Peyer's patch (tissue), 4 donors: ENCODE measurements around the gene TMEM63B. TPM values are rescaled to one million over a fixed set of nuclear protein-coding genes. Genes with fewer than 3 reads are reported as not detected.
A peak's percentile ranks its signal among the peaks of the same experiment; 100 is the strongest.

Experiments used
- DNase-seq, 3 donors: peaks; one replicate each; pipeline ENCODE4 v3.0.0-alpha.2; 2017 to 2019
- H3K27ac ChIP-seq, 4 donors: fragments of 200-600 bp; sonication (generic); one replicate each; pipeline ENCODE4 v1.5.1; 2016 to 2019
- H3K27me3 ChIP-seq, 2 donors: fragments of 200-600 bp; sonication (generic); one replicate each; pipeline ENCODE4 v1.5.1; 2019
- H3K36me3 ChIP-seq, 3 donors: fragments of 200-600 bp; sonication (generic); one replicate each; pipeline ENCODE4 v1.5.1; 2016 to 2019
- H3K4me1 ChIP-seq, 4 donors: fragments of 200-600 bp; sonication (generic); one replicate each; pipeline ENCODE4 v1.5.1; 2016 to 2019
- H3K4me3 ChIP-seq, 4 donors: fragments of 200-600 bp; sonication (generic); 1 replicate in 3 of 4; 2 replicates in 1 of 4; pipeline ENCODE4 v1.5.1; 2016 to 2019; ENCODE audit warnings: mild to moderate bottlenecking in 1 of 4
- H3K9me3 ChIP-seq, 4 donors: fragments of 200-600 bp; sonication (generic); one replicate each; pipeline ENCODE4 v1.5.1; 2016 to 2019; ENCODE audit warnings: mild to moderate bottlenecking in 1 of 4
- CTCF ChIP-seq, 6 experiments: fragments of 450-650 bp in 4 of 6; fragments of 200-600 bp in 2 of 6; sonication (generic) in 1 of 6; IDR thresholded peaks; one replicate each; pipeline ENCODE4 v1.5.1; 2017 to 2019; ENCODE audit warnings: antibody characterized with exemption in 6 of 6, mild to moderate bottlenecking in 3 of 6, moderate library complexity in 1 of 6
- POLR2A ChIP-seq, 2 donors: fragments of 450-650 bp; IDR thresholded peaks; one replicate each; pipeline ENCODE4 v1.5.1; 2017; ENCODE audit warnings: antibody characterized with exemption in 2 of 2, mild to moderate bottlenecking in 2 of 2, moderate library complexity in 2 of 2
- total RNA-seq, 4 donors: library from RNA; depleted of rRNA; stranded (reverse); fragments of >200 nt; gene quantifications; one replicate each; pipeline ENCODE4 v1.1.0, GENCODE V29; 2016

TMEM63B gene
- 10 to 100 TPM; 56.9 to 92.1 (median 81.9) TPM for total RNA-seq

DNA sequence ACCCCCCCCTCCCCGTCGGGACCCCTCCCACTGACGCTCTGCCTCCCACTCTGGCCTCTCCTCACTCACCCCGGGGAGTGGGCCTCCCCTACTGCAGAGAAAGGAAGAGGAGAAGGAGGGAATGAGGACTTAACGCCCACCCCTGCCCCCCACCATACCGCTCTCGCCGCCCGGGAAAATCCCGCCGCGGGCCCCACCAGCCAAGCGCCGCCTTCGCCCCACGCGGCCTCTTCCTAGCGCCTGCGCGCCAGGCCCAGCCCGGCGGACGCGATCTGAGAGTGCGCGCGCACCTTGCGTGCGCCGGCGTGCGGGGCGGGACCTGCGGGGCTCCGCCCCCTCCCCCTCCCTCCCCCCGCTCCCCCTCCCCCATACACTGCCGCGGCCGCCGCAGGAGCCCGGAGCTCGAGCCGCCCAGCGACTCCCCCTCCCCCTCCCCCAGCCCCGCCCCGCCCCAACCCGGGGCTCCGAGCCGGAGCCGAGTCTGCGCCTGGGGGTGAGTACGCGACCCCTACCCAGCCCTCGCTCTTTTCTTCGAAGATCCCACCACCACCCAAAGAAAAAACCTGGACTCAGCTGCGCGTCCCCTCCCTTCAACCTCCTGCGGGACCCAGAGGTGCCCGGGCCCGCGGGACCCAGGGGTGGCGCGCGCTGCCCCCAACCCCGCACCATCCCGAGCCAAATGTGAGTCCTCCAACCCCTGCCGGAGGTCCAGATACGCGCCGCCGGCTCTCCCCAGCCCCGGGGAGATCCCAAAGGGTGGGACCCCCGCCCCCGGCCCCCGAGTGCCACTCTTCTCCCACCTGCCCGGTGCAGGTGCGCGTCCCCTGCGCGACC lies at the start of gene TMEM63B, which contains the start of gene MRPL14:
Gene TMEM63B (plus strand): TSS at position 369 of the 834 bp plus-strand sequence. CDS start 7,031 bp downstream, outside the sequence.
Gene MRPL14 (minus strand): TSS at position 267 of the 834 bp plus-strand sequence. CDS start 10,841 bp downstream, outside the sequence.
- Histone ChIP-seq H3K4me3 (peak within 1 kb of the TSS; percentile 59 to 98 (median 84)), H3K36me3 (no peaks in the 10 kb centered on the region), H3K4me1 (peaks cover 5 to 57% (median 11%) of the 10 kb centered on the region in 4 donors), H3K27ac (peak within 1 kb of the TSS; percentile 89 to 95 (median 92)), H3K9me3 (no peaks in the 10 kb centered on the region), H3K27me3 (no peaks in the 10 kb centered on the region)
- DNase-seq = peak; percentile 77 to 94 (median 94)
- TF ChIP-seq POLR2A (IDR thresholded peaks at IDR 0.05) (peak; percentile 63 to 78), CTCF (IDR thresholded peaks at IDR 0.05) (no peak)

GRCh38 chr6:44078219-44078826 lies 49.0 kb upstream of the TMEM63B start:
- peaks cover 0 to 40% (median 11%) of the 10 kb centered on the region in 4 donors for H3K4me1 ChIP-seq

GRCh38 chr6:44078827-44079671 lies 48.3 kb upstream of the TMEM63B start:
- no peak overlapping the region for H3K27ac ChIP-seq
- no peaks in the 10 kb centered on the region for H3K36me3 ChIP-seq
- peaks cover 0 to 33% (median 4%) of the 10 kb centered on the region in 4 donors for H3K4me1 ChIP-seq
- peak; percentile 69 to 90 (median 72) for DNase-seq
- no peak overlapping the region for H3K4me3 ChIP-seq
- no peaks in the 10 kb centered on the region for H3K27me3 ChIP-seq
- no peaks in the 10 kb centered on the region for H3K9me3 ChIP-seq
- TF ChIP-seq CTCF (IDR thresholded peaks at IDR 0.05) (peak; percentile 85 to 98 (median 94)), POLR2A (IDR thresholded peaks at IDR 0.05) (no peak)

More at GRCh38 chr6:44078219-44078826, 49.0 kb upstream of the TMEM63B start:
- Histone ChIP-seq H3K9me3 (no peaks in the 10 kb centered on the region), H3K4me3 (no peak overlapping the region), H3K27ac (no peak overlapping the region), H3K27me3 (no peaks in the 10 kb centered on the region), H3K36me3 (no peaks in the 10 kb centered on the region)
- no peak for TF ChIP-seq POLR2A (IDR thresholded peaks at IDR 0.05)
- no peak for TF ChIP-seq CTCF (IDR thresholded peaks at IDR 0.05)
- DNase-seq = no peak

- no peak for TF ChIP-seq CTCF (IDR thresholded peaks at IDR 0.05)
- no peak for TF ChIP-seq POLR2A (IDR thresholded peaks at IDR 0.05)
- no peaks in the 10 kb centered on the region for H3K9me3 ChIP-seq
- DNase-seq = no peak
These were observed 47.7 kb upstream of the TMEM63B start for GRCh38 chr6:44079672-44080071.

More at GRCh38 chr6:44079672-44080071, 47.7 kb upstream of the TMEM63B start:
- no peak overlapping the region for H3K27ac ChIP-seq
- H3K4me3 ChIP-seq = no peak overlapping the region
- no peaks in the 10 kb centered on the region for H3K27me3 ChIP-seq
- H3K36me3 ChIP-seq = no peaks in the 10 kb centered on the region
- peaks cover 0 to 27% (median 0%) of the 10 kb centered on the region in 4 donors for H3K4me1 ChIP-seq
